Right lobe of liver (tissue), 6 donors: ENCODE data around the gene WASF1. TPM values are rescaled to one million over a fixed set of nuclear protein-coding genes. Genes with fewer than 3 reads are reported as not detected.
A peak's percentile ranks its signal among the peaks of the same experiment; 100 is the strongest.

Source experiments
- ATAC-seq, 4 donors: fragments of 200-7000 bp; cut with Tn5 transposase; one replicate each; pipeline ENCODE4 v1.9.1; 2020; ENCODE audit warnings: mild to moderate bottlenecking in 4 of 4, moderate library complexity in 4 of 4
- DNase-seq, 3 donors: peaks; one replicate each; pipeline ENCODE4 v3.0.0-alpha.2; 2020
- H3K27ac ChIP-seq, 3 donors: fragments of 200-600 bp; one replicate each; pipeline ENCODE4 v1.8.0; 2022
- H3K27me3 ChIP-seq, 2 donors: fragments of 200-600 bp; one replicate each; pipeline ENCODE4 v1.8.0; 2022
- H3K36me3 ChIP-seq, 4 donors: fragments of 200-600 bp; sonication (generic) in 1 of 4; one replicate each; pipeline versions ENCODE4 v1.5.1 to v1.8.0; 2017 to 2022; ENCODE audit warnings: control low read depth in 1 of 4
- H3K4me1 ChIP-seq, 4 donors: fragments of 200-600 bp; sonication (generic) in 1 of 4; one replicate each; pipeline versions ENCODE4 v1.5.1 to v1.8.0; 2017 to 2022; ENCODE audit warnings: control low read depth in 1 of 4
- H3K4me3 ChIP-seq, 3 donors: fragments of 200-600 bp; one replicate each; pipeline ENCODE4 v1.8.0; 2022
- H3K9me3 ChIP-seq, 4 donors: fragments of 200-600 bp; sonication (generic) in 1 of 4; one replicate each; pipeline versions ENCODE4 v1.5.1 to v1.8.0; 2017 to 2022; ENCODE audit warnings: control low read depth in 1 of 4
- CTCF ChIP-seq, 4 donors: fragments of 200-600 bp in 3 of 4; fragments of 450-650 bp in 1 of 4; IDR thresholded peaks; one replicate each; pipeline versions ENCODE4 v1.5.1 to v1.8.0; 2016 to 2022; ENCODE audit warnings: antibody characterized with exemption in 4 of 4, mild to moderate bottlenecking in 2 of 4
- POLR2A ChIP-seq: fragments of 450-650 bp; IDR thresholded peaks from one replicate; pipeline ENCODE4 v1.6.1; 2017; ENCODE audit warnings: antibody characterized with exemption, mild to moderate bottlenecking
- WGBS: methylation state at CpG from one replicate; pipeline ENCODE4 v1.1.6; 2018; ENCODE audit warnings: low coverage, low lambda C conversion rate; ENCODE audit not compliant: insufficient coverage; ENCODE audit errors: missing lambda C conversion rate; 5-methylcytosine and 5-hydroxymethylcytosine counted together
- intact Hi-C, 2 donors: fragments of 100-400 bp; cut with DNase I; formaldehyde crosslinking; loops; one replicate each; pipeline versions ENCODE4 v1.11.2 to v1.14.1; 2022
- total RNA-seq, 6 experiments: library from RNA; depleted of rRNA in 2 of 6; stranded (reverse); fragments of >200 nt in 2 of 6; fragmentation: NEBNext Ultra II Directional in 3 of 6; extraction: Animal tissue kit (Norgen Biotek cat#: 25700) in 3 of 6; gene quantifications; one replicate each; pipeline versions ENCODE4 v1.1.0 to v1.2.4, GENCODE V29; 2016 to 2023
- donor health status: DM: no; HTN: yes; CAD: no.
- donor health status: DM: no; HTN: no; CAD: no.
- donor health status: DM: no; HTN: no; CAD: no.
- donor health status: DM: no; HTN: yes; CAD: no.
- donor health status: DM: no; HTN: yes; CAD: no.

Gene WASF1
- total RNA-seq, 6 experiments from 2014 or later: 3.6 to 6.6 (median 4.8) TPM

- no peak for DNase-seq
- Histone ChIP-seq H3K27me3 (no peaks in the 10 kb centered on the region), H3K36me3 (no peaks in the 10 kb centered on the region), H3K4me1 (peaks cover 0 to 44% (median 11%) of the 10 kb centered on the region in 4 donors), H3K4me3 (peak overlapping the region; percentile 75 to 86 (median 78)), H3K27ac (peak overlapping the region in 1 of 3 donors; percentile 82), H3K9me3 (no peaks in the 10 kb centered on the region)
- intact Hi-C loops: no loop called here
- no peak for ATAC-seq
- WGBS: 49% methylated on average over 6 of the region's 6 CpGs
- no peak for TF ChIP-seq POLR2A
- no peak for TF ChIP-seq CTCF (IDR thresholded peaks at IDR 0.05)
These were observed 1.9 kb upstream of the WASF1 start for GRCh38 chr6:110181131-110182030.

GRCh38 chr6:110180228-110181008 is 948 bp upstream of the WASF1 start, which contains the start of gene CDC40:
CDC40 (plus strand) TSS chr6:110180427; CDS start chr6:110180445, 18 bp downstream.
- Histone ChIP-seq H3K27me3 (no peaks in the 10 kb centered on the region), H3K4me3 (peak within 1 kb of the TSS; percentile 75 to 86 (median 78)), H3K36me3 (no peaks in the 10 kb centered on the region), H3K27ac (peak within 1 kb of the TSS; percentile 66 to 82 (median 76)), H3K9me3 (no peaks in the 10 kb centered on the region), H3K4me1 (peaks cover 0 to 39% (median 11%) of the 10 kb centered on the region in 4 donors)
- DNase-seq (peak; percentile 68 to 79 (median 79)), ATAC-seq (peak; percentile 56 to 66 (median 64))
- WGBS: under 1% methylated on average over 27 of the region's 28 CpGs
- TF ChIP-seq CTCF (IDR thresholded peaks at IDR 0.05) (no peak), POLR2A (peak; percentile 56)
- intact Hi-C loops: no loop called here

GRCh38 chr6:110178626-110179405 is 654 bp downstream of the WASF1 start:
- H3K36me3 ChIP-seq: no peaks in the 10 kb centered on the region
- intact Hi-C loops: loop anchor here in 1 of 2 donors (10.0 kb wide), 1 partner anchor 216 kb away; no protein-coding TSS in a partner anchor
- H3K4me1 ChIP-seq: peaks cover 0 to 31% (median 9%) of the 10 kb centered on the region in 4 donors
- H3K4me3 ChIP-seq: peak overlapping the region; percentile 63 to 86 (median 78)
- peak overlapping the region; percentile 54 to 74 (median 66) for H3K27ac ChIP-seq
- DNase-seq (peak; percentile 57 to 64 (median 58)), ATAC-seq (peak; percentile 43 to 57 (median 50))
- WGBS: 0% methylated on average over 20 of the region's 66 CpGs
- no peaks in the 10 kb centered on the region for H3K27me3 ChIP-seq
- TF ChIP-seq CTCF (IDR thresholded peaks at IDR 0.05): peak; percentile 65 to 72 (median 66)
- no peak for TF ChIP-seq POLR2A
- H3K9me3 ChIP-seq: no peaks in the 10 kb centered on the region
